HG02973 (cell line): ENCODE results near the gene ZNF239.
"Not testable (repeated sequence)": the region's sequence is repeated elsewhere in the genome, so short reads cannot be mapped to it uniquely, and the experiment has no call there.

Source experiments
- ATAC-seq: cut with Tn5 transposase; IDR thresholded peaks from one replicate; pipeline ENCODE4 v1.9.1; 2021; ENCODE audit warnings: moderate library complexity; ENCODE audit not compliant: unreplicated experiment

The ZNF239 gene

GRCh38 chr10:43584051-43584450, 9.6 kb upstream of the ZNF239 start:
- no peak for ATAC-seq

- ATAC-seq: no peak
Observed at GRCh38 chr10:43576580-43576979, 2.2 kb upstream of the ZNF239 start.

GRCh38 chr10:43576062-43576461, 1.6 kb upstream of the ZNF239 start:
- ATAC-seq: no peak

- ATAC-seq: no peak
Observed at GRCh38 chr10:43574906-43575305, 490 bp upstream of the ZNF239 start.

DNA sequence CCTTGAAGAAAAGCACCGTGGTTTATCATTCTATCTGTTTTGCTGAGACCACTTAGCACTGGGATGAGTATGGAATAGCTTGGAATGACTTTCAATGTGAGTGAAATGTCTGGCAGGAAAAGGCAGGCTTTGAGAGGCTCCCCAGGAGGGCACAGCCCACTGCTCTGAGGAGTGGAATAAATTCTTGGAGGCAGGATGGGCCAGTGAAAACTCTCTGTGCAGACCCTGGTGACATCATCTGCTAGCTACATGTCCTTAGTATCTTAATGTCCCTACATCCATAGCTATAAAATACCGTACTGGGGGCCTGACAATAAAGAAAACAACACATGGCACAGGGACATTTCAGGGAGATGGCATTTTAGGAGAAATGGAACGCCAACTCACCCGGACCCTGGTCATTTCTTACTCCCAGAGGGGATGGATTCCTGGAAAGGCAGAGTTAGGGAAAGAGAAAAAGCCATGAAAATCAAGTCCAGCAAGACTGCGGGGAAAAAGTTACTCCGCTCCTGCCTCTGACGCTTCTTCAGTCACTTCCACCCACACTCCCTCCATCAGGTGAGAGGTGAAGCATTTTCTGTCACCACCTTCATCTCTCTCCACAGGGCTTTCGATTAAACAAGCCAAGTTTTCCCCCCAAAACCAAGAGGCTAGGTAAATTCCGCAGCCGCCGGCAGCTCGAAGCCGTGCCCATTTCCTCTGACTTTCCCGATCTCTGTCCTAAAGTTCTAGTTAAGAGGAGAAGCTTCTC, 991 bp downstream of the ZNF239 start:
- no peak for ATAC-seq

DNA sequence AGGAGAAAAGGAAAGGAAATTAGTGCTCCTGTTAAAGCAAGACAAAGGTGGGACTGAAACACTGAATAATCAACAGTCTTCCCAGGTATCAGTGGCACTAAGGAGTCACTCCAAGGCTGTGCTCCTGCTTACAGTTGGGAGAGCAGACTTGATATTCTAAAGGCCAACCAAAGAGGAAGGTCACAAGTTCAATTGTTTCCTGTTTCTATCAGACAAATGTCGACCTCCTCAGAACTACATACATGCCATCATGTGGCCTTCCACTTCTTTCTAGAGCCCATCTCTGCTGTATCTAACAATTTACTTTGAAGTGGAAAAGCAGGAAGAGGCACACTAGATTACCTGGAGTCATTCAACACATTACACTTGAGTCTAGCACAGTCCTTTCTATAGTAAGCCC, 3.4 kb downstream of the ZNF239 start:
- ATAC-seq: no peak

GRCh38 chr10:43569681-43570080, 4.7 kb downstream of the ZNF239 start:
- ATAC-seq: no peak

DNA sequence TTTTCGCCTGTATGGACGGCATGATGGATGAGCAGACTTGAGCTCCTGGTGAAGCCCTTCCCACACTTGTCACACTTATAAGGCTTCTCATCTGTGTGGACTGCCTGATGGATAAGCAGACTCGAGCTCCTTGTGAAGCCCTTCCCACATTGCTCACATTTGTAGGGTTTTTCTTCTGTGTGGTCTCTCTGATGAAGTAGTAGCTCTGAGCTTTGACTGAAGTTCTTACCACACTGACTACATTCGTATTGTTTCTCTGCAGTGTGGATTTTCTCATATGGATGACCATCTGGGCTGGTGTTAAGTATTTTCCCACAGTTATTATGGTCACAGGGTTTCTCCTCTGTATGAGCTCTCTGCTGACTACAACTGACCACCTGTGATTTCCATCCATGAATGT, 17.2 kb downstream of the ZNF239 start:
- no peak for ATAC-seq

DNA sequence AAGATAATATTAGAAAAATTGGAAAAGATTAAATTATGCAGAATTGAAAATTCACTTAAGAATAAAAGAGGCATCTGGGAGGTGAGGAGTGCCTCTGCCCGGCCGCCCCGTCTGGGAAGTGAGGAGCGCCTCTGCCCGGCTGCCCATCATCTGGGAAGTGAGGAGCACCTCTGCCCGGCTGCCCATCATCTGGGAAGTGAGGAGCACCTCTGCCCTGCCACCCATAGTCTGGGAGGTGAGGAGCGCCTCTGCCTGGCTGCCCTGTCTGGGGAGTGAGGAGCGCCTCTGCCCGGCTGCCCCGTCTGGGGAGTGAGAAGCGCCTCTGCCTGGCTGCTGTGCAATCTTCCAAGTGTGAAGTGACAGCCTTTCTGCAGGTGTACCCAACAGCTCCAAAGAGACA, 30.7 kb downstream of the ZNF239 start:
- not testable (repeated sequence) for ATAC-seq

DNA sequence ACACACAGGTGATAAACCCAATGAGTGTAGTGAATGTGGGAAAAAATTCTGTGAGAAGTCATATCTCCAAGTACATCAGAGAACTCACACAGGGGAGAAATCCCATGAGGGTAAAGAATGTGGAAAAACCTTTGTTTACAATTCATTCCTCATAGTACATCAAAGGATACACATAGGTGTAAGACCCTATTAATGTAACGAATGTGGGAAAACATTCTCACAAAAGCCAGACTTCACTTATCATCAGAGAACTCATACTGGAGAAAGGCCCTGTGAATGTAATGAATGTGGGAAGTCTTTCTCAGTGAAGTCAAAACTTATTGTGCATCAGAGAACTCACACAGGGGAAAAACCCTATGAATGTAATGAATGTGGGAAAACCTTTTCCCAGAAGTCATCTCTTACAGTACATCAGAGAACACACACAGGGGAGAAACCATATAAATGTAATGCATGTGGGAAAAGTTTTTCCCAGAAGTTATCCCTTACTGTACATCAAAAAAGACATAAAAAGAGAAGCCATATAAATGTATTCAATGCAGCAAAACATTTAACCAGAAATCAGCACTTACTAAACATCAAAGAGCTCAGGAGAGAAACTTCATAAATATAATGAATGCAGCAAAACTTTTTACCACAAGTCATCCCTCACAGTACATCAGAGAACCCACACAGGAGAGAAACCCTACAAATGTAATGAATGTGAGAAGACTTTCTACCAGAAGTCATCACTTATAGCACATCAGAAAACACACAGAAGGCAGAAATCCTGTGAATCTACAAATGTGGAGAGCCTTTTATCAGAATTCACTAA, 49.8 kb downstream of the ZNF239 start:
- ATAC-seq: no peak
